Loucy (cell line): ENCODE measurements around the gene PRKN.

Experiments
- EZH2phosphoT487 ChIP-seq: fragments of 200-600 bp; IDR thresholded peaks from 2 replicates; pipeline ENCODE4 v1.6.1; 2018; ENCODE audit warnings: antibody characterized with exemption, mild to moderate bottlenecking, moderate library complexity, borderline replicate concordance
- TF ChIP-seq, protein P1 (sequence below): fragments of 200-600 bp; sonication (generic); conservative IDR thresholded peaks from 2 replicates; pipeline ENCODE4 v1.5.1; 2014; ENCODE audit warnings: mild to moderate bottlenecking, antibody characterized with exemption, low read length

DNA sequence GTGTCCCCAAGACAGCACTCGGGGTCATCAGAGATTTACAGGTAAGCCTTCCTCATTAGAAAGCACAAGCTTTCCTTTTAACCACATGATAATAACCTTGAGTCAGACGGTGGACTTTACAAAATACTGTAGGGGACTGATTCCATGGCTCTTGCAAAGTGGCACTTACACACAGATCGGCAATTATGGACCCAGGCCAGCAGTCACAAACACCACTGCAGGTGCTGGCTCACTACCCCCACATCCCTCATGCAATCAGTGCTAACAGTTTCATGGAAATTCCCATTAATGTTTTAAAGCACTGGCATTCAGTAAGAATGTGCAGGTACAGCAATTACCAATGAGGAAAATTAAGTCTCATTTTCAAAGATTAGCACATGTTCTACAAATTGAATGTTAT lies 516.5 kb downstream of the PRKN start:
- TF ChIP-seq, protein P1, sequence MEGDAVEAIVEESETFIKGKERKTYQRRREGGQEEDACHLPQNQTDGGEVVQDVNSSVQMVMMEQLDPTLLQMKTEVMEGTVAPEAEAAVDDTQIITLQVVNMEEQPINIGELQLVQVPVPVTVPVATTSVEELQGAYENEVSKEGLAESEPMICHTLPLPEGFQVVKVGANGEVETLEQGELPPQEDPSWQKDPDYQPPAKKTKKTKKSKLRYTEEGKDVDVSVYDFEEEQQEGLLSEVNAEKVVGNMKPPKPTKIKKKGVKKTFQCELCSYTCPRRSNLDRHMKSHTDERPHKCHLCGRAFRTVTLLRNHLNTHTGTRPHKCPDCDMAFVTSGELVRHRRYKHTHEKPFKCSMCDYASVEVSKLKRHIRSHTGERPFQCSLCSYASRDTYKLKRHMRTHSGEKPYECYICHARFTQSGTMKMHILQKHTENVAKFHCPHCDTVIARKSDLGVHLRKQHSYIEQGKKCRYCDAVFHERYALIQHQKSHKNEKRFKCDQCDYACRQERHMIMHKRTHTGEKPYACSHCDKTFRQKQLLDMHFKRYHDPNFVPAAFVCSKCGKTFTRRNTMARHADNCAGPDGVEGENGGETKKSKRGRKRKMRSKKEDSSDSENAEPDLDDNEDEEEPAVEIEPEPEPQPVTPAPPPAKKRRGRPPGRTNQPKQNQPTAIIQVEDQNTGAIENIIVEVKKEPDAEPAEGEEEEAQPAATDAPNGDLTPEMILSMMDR = no peak
- no peak for TF ChIP-seq EZH2phosphoT487
